ENCODE data around the gene CADPS. TPM values are rescaled to one million over a fixed set of nuclear protein-coding genes. Genes with fewer than 3 reads are reported as not detected.

CADPS gene
- total and polyA plus RNA-seq, 9 of the 15 experiments (the other 6 are each of a cell fraction or from before 2014, with no cell fraction given) = not detected

GRCh38 chr3:62679988-62680387, 195.2 kb downstream of the CADPS start (continued):
- TF ChIP-seq RBM17 (IDR thresholded peaks at IDR 0.05; ENCODE audit: borderline replicate concordance, low read depth, low read length) = no peak
- TF ChIP-seq TCF3 (CRISPR knock-in tag; IDR thresholded peaks at IDR 0.05) = no peak
- TF ChIP-seq, protein P1, sequence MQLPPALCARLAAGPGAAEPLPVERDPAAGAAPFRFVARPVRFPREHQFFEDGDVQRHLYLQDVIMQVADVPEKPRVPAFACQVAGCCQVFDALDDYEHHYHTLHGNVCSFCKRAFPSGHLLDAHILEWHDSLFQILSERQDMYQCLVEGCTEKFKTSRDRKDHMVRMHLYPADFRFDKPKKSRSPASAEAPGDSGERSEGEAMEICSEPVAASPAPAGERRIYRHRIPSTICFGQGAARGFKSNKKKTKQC (CRISPR knock-in tag; IDR thresholded peaks at IDR 0.05) = no peak

GRCh38 chr3:62678841-62679240, 196.4 kb downstream of the CADPS start:
- H4K20me1 ChIP-seq (replicated peaks; ENCODE audit: control insufficient read depth, insufficient read depth, low read length) = no peaks in the 10 kb centered on the region
- H3K79me2 ChIP-seq (ENCODE audit: control insufficient read depth, insufficient read depth, low read length) = no peaks in the 10 kb centered on the region
- POLR2A ChIA-PET = interaction anchor here (0.6 kb wide), 1 partner anchor 96 kb away, joined by 3 read pairs; no protein-coding TSS in a partner anchor
- ATAC-seq (no peak), FAIRE-seq (no peak), DNase-seq (ENCODE audit: extremely low read depth in 1 of 4, low spot score in 3 of 4) (no peak)
- H3K36me3 ChIP-seq (ENCODE audit: control insufficient read depth, insufficient read depth, low read length) = no peaks in the 10 kb centered on the region
- WGBS (ENCODE audit: insufficient coverage, low coverage, missing lambda C conversion rate) = 0% methylated on average over 1 of the region's 3 CpGs
- no peaks in the 10 kb centered on the region for H3K27me3 ChIP-seq (ENCODE audit: control insufficient read depth in 2 of 2, insufficient read depth in 2 of 2, low read length in 2 of 2)
- no peak overlapping the region for H3K4me3 ChIP-seq
- H3K4me1 ChIP-seq (replicated peaks in 1 of 2; ENCODE audit: control insufficient read depth in 2 of 2, insufficient read depth in 2 of 2, low read length in 2 of 2) = no peaks in the 10 kb centered on the region
- CTCF ChIA-PET (ENCODE audit: low intra/inter-chr PET ratio) = no interaction called here
- no peak overlapping the region for H3K27ac ChIP-seq (ENCODE audit: extremely low read depth, low read depth, low read length)
- no peaks in the 10 kb centered on the region for H3K9me1 ChIP-seq (ENCODE audit: control insufficient read depth, insufficient read depth, low read length)
- no peaks in the 10 kb centered on the region for H3K9me3 ChIP-seq (replicated peaks; ENCODE audit: control insufficient read depth, insufficient read depth, low read depth, low read length)
- in situ Hi-C loops (cut with MboI) = no loop called here
- no peak overlapping the region for H3K4me2 ChIP-seq (ENCODE audit: insufficient read depth, low read length)
- intact Hi-C loops (cut with micrococcal nuclease) = no loop called here
- no peak overlapping the region for H3K9ac ChIP-seq (ENCODE audit: insufficient read depth in 1 of 2, low read depth in 2 of 2, low read length in 2 of 2)
- H2AFZ ChIP-seq (ENCODE audit: low read depth, low read length) = no peak overlapping the region
- TF ChIP-seq TEAD1 (CRISPR knock-in tag; IDR thresholded peaks at IDR 0.05) (no peak), NFXL1 (CRISPR knock-in tag; IDR thresholded peaks at IDR 0.05) (no peak), PHF8 (IDR thresholded peaks at IDR 0.05; ENCODE audit: borderline replicate concordance, low read length) (no peak), MECOM (CRISPR knock-in tag; IDR thresholded peaks at IDR 0.05) (no peak), GABPB2 (CRISPR knock-in tag; conservative IDR thresholded peaks at IDR 0.05) (no peak), NCOA1 (IDR thresholded peaks at IDR 0.05; ENCODE audit: low read depth) (no peak), ELK3 (CRISPR knock-in tag; IDR thresholded peaks at IDR 0.05) (no peak), ARHGAP35 (IDR thresholded peaks at IDR 0.05; ENCODE audit: partially characterized antibody) (no peak), ZNF282 (CRISPR knock-in tag; IDR thresholded peaks at IDR 0.05) (no peak), ZBTB5 (IDR thresholded peaks at IDR 0.05) (no peak), SUPT5H (IDR thresholded peaks at IDR 0.05) (no peak), PYGO2 (tag; IDR thresholded peaks at IDR 0.05) (no peak)
- TF ChIP-seq, protein P2, sequence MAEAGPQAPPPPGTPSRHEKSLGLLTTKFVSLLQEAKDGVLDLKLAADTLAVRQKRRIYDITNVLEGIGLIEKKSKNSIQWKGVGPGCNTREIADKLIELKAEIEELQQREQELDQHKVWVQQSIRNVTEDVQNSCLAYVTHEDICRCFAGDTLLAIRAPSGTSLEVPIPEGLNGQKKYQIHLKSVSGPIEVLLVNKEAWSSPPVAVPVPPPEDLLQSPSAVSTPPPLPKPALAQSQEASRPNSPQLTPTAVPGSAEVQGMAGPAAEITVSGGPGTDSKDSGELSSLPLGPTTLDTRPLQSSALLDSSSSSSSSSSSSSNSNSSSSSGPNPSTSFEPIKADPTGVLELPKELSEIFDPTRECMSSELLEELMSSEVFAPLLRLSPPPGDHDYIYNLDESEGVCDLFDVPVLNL (CRISPR knock-in tag; IDR thresholded peaks at IDR 0.05; ENCODE audit: low read depth) = no peak
- no TSS peak for BruUV-seq (replicated peaks)

Measured in K562 (cell line).